Measurements from ENCODE around the gene UBL7.
A peak's percentile ranks its signal among the peaks of the same experiment; 100 is the strongest.
"Not testable (repeated sequence)": the region's sequence is repeated elsewhere in the genome, so short reads cannot be mapped to it uniquely, and the experiment has no call there.

The UBL7 gene

GRCh38 chr15:74464897-74465296 is 3.9 kb upstream of the UBL7 start:
- Histone ChIP-seq H3K27me3 (ENCODE audit: control insufficient read depth in 1 of 2, insufficient read depth in 2 of 2, low read length in 2 of 2) (no peaks in the 10 kb centered on the region), H3K9me3 (ENCODE audit: control insufficient read depth in 1 of 2, low read length in 2 of 2) (no peaks in the 10 kb centered on the region), H3K4me1 (ENCODE audit: control insufficient read depth in 1 of 2, insufficient read depth in 2 of 2, low read length in 2 of 2) (peaks cover 13 to 18% of the 10 kb centered on the region in 2 donors), H3K4me3 (ENCODE audit: low read depth in 1 of 2, low read length in 2 of 2) (no peak overlapping the region), H3K9ac (ENCODE audit: low read depth in 1 of 2, low read length in 2 of 2) (no peak overlapping the region), H3K36me3 (ENCODE audit: control insufficient read depth in 1 of 2, insufficient read depth in 2 of 2, low read length in 2 of 2) (peaks cover 0 to 7% of the 10 kb centered on the region in 2 donors), H3K27ac (ENCODE audit: low read depth, low read length) (no peak overlapping the region)

GRCh38 chr15:74464216-74464615 is 3.3 kb upstream of the UBL7 start:
- H3K4me3 ChIP-seq (ENCODE audit: low read depth in 1 of 2, low read length in 2 of 2): no peak overlapping the region
- H3K27ac ChIP-seq (ENCODE audit: low read depth, low read length): no peak overlapping the region
- peaks cover 0 to 7% of the 10 kb centered on the region in 2 donors for H3K36me3 ChIP-seq (ENCODE audit: control insufficient read depth in 1 of 2, insufficient read depth in 2 of 2, low read length in 2 of 2)
- H3K27me3 ChIP-seq (ENCODE audit: control insufficient read depth in 1 of 2, insufficient read depth in 2 of 2, low read length in 2 of 2): no peaks in the 10 kb centered on the region
- H3K9ac ChIP-seq (ENCODE audit: low read depth in 1 of 2, low read length in 2 of 2): no peak overlapping the region
- H3K4me1 ChIP-seq (ENCODE audit: control insufficient read depth in 1 of 2, insufficient read depth in 2 of 2, low read length in 2 of 2): peaks cover 13 to 18% of the 10 kb centered on the region in 2 donors
- no peaks in the 10 kb centered on the region for H3K9me3 ChIP-seq (ENCODE audit: control insufficient read depth in 1 of 2, low read length in 2 of 2)

DNA sequence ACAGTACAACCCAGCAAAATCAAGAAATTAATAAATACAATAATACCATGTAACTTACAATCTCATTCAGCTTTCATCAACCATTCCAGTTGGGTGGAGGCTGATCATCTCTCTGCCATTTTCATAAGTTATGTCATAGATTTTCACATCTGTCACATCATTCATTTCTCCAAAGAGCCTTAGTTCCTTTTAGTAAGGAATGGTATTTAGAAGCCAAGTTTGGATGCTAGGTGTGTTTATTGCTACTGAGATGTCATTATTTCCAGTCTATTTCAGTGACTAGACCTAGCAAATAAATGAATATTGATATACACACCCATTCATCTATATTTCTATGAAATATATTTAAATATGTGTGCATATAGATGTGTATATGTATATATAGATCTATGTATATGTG is 2.7 kb upstream of the UBL7 start:
- Histone ChIP-seq H3K36me3 (ENCODE audit: control insufficient read depth in 1 of 2, insufficient read depth in 2 of 2, low read length in 2 of 2) (peaks cover 0 to 5% of the 10 kb centered on the region in 2 donors), H3K27ac (ENCODE audit: low read depth, low read length) (no peak overlapping the region), H3K4me1 (ENCODE audit: control insufficient read depth in 1 of 2, insufficient read depth in 2 of 2, low read length in 2 of 2) (peaks cover 13 to 18% of the 10 kb centered on the region in 2 donors), H3K9me3 (ENCODE audit: control insufficient read depth in 1 of 2, low read length in 2 of 2) (no peaks in the 10 kb centered on the region), H3K27me3 (ENCODE audit: control insufficient read depth in 1 of 2, insufficient read depth in 2 of 2, low read length in 2 of 2) (no peaks in the 10 kb centered on the region), H3K9ac (ENCODE audit: low read depth in 1 of 2, low read length in 2 of 2) (no peak overlapping the region), H3K4me3 (ENCODE audit: low read depth in 1 of 2, low read length in 2 of 2) (no peak overlapping the region)

- H3K4me1 ChIP-seq (ENCODE audit: control insufficient read depth in 1 of 2, insufficient read depth in 2 of 2, low read length in 2 of 2): peaks cover 13 to 18% of the 10 kb centered on the region in 2 donors
- no peaks in the 10 kb centered on the region for H3K9me3 ChIP-seq (ENCODE audit: control insufficient read depth in 1 of 2, low read length in 2 of 2)
- H3K9ac ChIP-seq (ENCODE audit: low read depth in 1 of 2, low read length in 2 of 2): peak overlapping the region; percentile 85 to 97
- no peaks in the 10 kb centered on the region for H3K27me3 ChIP-seq (ENCODE audit: control insufficient read depth in 1 of 2, insufficient read depth in 2 of 2, low read length in 2 of 2)
- no peak overlapping the region for H3K27ac ChIP-seq (ENCODE audit: low read depth, low read length)
- no peaks in the 10 kb centered on the region for H3K36me3 ChIP-seq (ENCODE audit: control insufficient read depth in 1 of 2, insufficient read depth in 2 of 2, low read length in 2 of 2)
- H3K4me3 ChIP-seq (ENCODE audit: low read depth in 1 of 2, low read length in 2 of 2): peak overlapping the region; percentile 95 to 96
Measured at GRCh38 chr15:74461847-74462511, 1.0 kb upstream of the UBL7 start.

- H3K4me3 ChIP-seq (ENCODE audit: low read depth in 1 of 2, low read length in 2 of 2): peak overlapping the region; percentile 95 to 96
- no peaks in the 10 kb centered on the region for H3K27me3 ChIP-seq (ENCODE audit: control insufficient read depth in 1 of 2, insufficient read depth in 2 of 2, low read length in 2 of 2)
- H3K27ac ChIP-seq (ENCODE audit: low read depth, low read length): no peak overlapping the region
- H3K9ac ChIP-seq (ENCODE audit: low read depth in 1 of 2, low read length in 2 of 2): peak overlapping the region; percentile 85 to 96
- H3K4me1 ChIP-seq (ENCODE audit: control insufficient read depth in 1 of 2, insufficient read depth in 2 of 2, low read length in 2 of 2): peaks cover 13 to 18% of the 10 kb centered on the region in 2 donors
- peaks cover 0 to 5% of the 10 kb centered on the region in 2 donors for H3K36me3 ChIP-seq (ENCODE audit: control insufficient read depth in 1 of 2, insufficient read depth in 2 of 2, low read length in 2 of 2)
- H3K9me3 ChIP-seq (ENCODE audit: control insufficient read depth in 1 of 2, low read length in 2 of 2): no peaks in the 10 kb centered on the region
Measured at GRCh38 chr15:74460298-74460697, 662 bp downstream of the UBL7 start.

- not testable (repeated sequence) for H3K27ac ChIP-seq (ENCODE audit: low read depth, low read length); H3K9me3 ChIP-seq (ENCODE audit: control insufficient read depth in 1 of 2, low read length in 2 of 2); H3K27me3 ChIP-seq (ENCODE audit: control insufficient read depth in 1 of 2, insufficient read depth in 2 of 2, low read length in 2 of 2); H3K36me3 ChIP-seq (ENCODE audit: control insufficient read depth in 1 of 2, insufficient read depth in 2 of 2, low read length in 2 of 2); H3K9ac ChIP-seq (ENCODE audit: low read depth in 1 of 2, low read length in 2 of 2)
- H3K4me1 ChIP-seq (ENCODE audit: control insufficient read depth in 1 of 2, insufficient read depth in 2 of 2, low read length in 2 of 2): peaks cover 13 to 18% of the 10 kb centered on the region in 2 donors
- peak overlapping the region in 1 of 2 donors; percentile 96 for H3K4me3 ChIP-seq (ENCODE audit: low read depth in 1 of 2, low read length in 2 of 2)
Measured at GRCh38 chr15:74459798-74460197, 1.2 kb downstream of the UBL7 start.

GRCh38 chr15:74458473-74458872 is 2.5 kb downstream of the UBL7 start:
- H3K4me3 ChIP-seq (ENCODE audit: low read depth in 1 of 2, low read length in 2 of 2): no peak overlapping the region
- H3K9ac ChIP-seq (ENCODE audit: low read depth in 1 of 2, low read length in 2 of 2): no peak overlapping the region
- H3K4me1 ChIP-seq (ENCODE audit: control insufficient read depth in 1 of 2, insufficient read depth in 2 of 2, low read length in 2 of 2): peaks cover 13 to 18% of the 10 kb centered on the region in 2 donors
- no peak overlapping the region for H3K27ac ChIP-seq (ENCODE audit: low read depth, low read length)
- no peaks in the 10 kb centered on the region for H3K27me3 ChIP-seq (ENCODE audit: control insufficient read depth in 1 of 2, insufficient read depth in 2 of 2, low read length in 2 of 2)
- no peaks in the 10 kb centered on the region for H3K9me3 ChIP-seq (ENCODE audit: control insufficient read depth in 1 of 2, low read length in 2 of 2)
- H3K36me3 ChIP-seq (ENCODE audit: control insufficient read depth in 1 of 2, insufficient read depth in 2 of 2, low read length in 2 of 2): peaks cover 6 to 12% of the 10 kb centered on the region in 2 donors

DNA sequence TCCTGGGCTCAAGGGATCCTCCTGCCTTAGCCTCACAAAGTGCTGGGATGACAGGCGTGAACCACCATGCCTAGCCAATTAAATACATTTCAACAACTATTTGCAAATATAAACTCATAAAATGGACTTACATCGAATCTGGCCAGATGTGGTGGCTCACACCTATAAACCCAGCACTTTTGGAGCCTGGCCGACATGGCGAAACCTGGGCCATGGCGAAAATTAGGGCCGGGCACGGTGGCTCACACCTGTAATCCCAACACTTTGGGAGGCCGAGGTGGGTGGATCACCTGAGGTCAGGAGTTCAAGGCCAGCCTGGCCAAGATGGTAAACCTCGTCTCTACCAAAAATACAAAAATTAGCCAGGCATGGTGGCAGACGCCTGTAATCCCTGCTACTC is 3.9 kb downstream of the UBL7 start:
- not testable (repeated sequence) for H3K4me3 ChIP-seq (ENCODE audit: low read depth in 1 of 2, low read length in 2 of 2); H3K9ac ChIP-seq (ENCODE audit: low read depth in 1 of 2, low read length in 2 of 2); H3K27me3 ChIP-seq (ENCODE audit: control insufficient read depth in 1 of 2, insufficient read depth in 2 of 2, low read length in 2 of 2); H3K9me3 ChIP-seq (ENCODE audit: control insufficient read depth in 1 of 2, low read length in 2 of 2); H3K27ac ChIP-seq (ENCODE audit: low read depth, low read length)
- Histone ChIP-seq H3K4me1 (ENCODE audit: control insufficient read depth in 1 of 2, insufficient read depth in 2 of 2, low read length in 2 of 2) (peaks cover 11 to 16% of the 10 kb centered on the region in 2 donors), H3K36me3 (ENCODE audit: control insufficient read depth in 1 of 2, insufficient read depth in 2 of 2, low read length in 2 of 2) (peaks cover 12 to 19% of the 10 kb centered on the region in 2 donors)

GRCh38 chr15:74454764-74455500 is 6.0 kb downstream of the UBL7 start:
- H3K27me3 ChIP-seq (ENCODE audit: control insufficient read depth in 1 of 2, insufficient read depth in 2 of 2, low read length in 2 of 2): no peaks in the 10 kb centered on the region
- no peak overlapping the region for H3K27ac ChIP-seq (ENCODE audit: low read depth, low read length)
- H3K9me3 ChIP-seq (ENCODE audit: control insufficient read depth in 1 of 2, low read length in 2 of 2): no peaks in the 10 kb centered on the region
- H3K4me3 ChIP-seq (ENCODE audit: low read depth in 1 of 2, low read length in 2 of 2): no peak overlapping the region
- H3K4me1 ChIP-seq (ENCODE audit: control insufficient read depth in 1 of 2, insufficient read depth in 2 of 2, low read length in 2 of 2): peaks cover 0 to under 1% of the 10 kb centered on the region in 2 donors
- H3K36me3 ChIP-seq (ENCODE audit: control insufficient read depth in 1 of 2, insufficient read depth in 2 of 2, low read length in 2 of 2): peaks cover 24 to 40% of the 10 kb centered on the region in 2 donors
- no peak overlapping the region for H3K9ac ChIP-seq (ENCODE audit: low read depth in 1 of 2, low read length in 2 of 2)

- H3K27ac ChIP-seq (ENCODE audit: low read depth, low read length): no peak overlapping the region
- H3K27me3 ChIP-seq (ENCODE audit: control insufficient read depth in 1 of 2, insufficient read depth in 2 of 2, low read length in 2 of 2): no peaks in the 10 kb centered on the region
- no peak overlapping the region for H3K9ac ChIP-seq (ENCODE audit: low read depth in 1 of 2, low read length in 2 of 2)
- H3K9me3 ChIP-seq (ENCODE audit: control insufficient read depth in 1 of 2, low read length in 2 of 2): no peaks in the 10 kb centered on the region
- no peaks in the 10 kb centered on the region for H3K4me1 ChIP-seq (ENCODE audit: control insufficient read depth in 1 of 2, insufficient read depth in 2 of 2, low read length in 2 of 2)
- H3K36me3 ChIP-seq (ENCODE audit: control insufficient read depth in 1 of 2, insufficient read depth in 2 of 2, low read length in 2 of 2): peaks cover 32 to 48% of the 10 kb centered on the region in 2 donors
- no peak overlapping the region for H3K4me3 ChIP-seq (ENCODE audit: low read depth in 1 of 2, low read length in 2 of 2)
Measured at GRCh38 chr15:74453925-74454763, 6.8 kb downstream of the UBL7 start.
